Esophagus muscularis mucosa (tissue), 3 donors: ENCODE data around the gene FIGNL2.

Experiments
- CTCF ChIP-seq, 3 experiments: fragments of 200-600 bp in 2 of 3; fragments of 450-650 bp in 1 of 3; sonication (generic) in 2 of 3; IDR thresholded peaks; one replicate each; pipeline ENCODE4 v1.5.1; 2017 to 2019; ENCODE audit warnings: antibody characterized with exemption in 3 of 3, mild to moderate bottlenecking in 2 of 3, moderate library complexity in 1 of 3
- POLR2A ChIP-seq: fragments of 450-650 bp; IDR thresholded peaks from one replicate; pipeline ENCODE4 v1.6.1; 2017; ENCODE audit warnings: antibody characterized with exemption, moderate library complexity, mild to moderate bottlenecking, low read depth

DNA sequence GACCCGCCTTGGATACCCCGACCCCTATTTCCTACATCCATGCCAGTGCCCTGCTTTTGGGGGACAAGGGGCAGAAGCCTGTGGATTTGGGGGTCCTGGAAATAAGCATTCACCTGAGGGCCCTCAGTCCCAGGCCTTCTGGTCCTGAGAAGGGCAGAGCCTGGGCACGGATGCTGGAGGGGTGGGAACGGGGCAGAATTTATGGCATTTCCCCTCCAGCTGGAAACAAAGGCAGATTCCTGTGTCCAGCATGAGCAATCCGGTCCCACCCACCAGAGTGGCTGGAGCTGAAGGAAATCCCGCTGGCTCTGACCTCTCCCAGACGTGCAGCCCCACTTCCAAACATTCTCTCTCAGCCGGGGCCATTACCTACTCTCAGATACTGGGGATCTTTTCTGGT, 48.7 kb upstream of the FIGNL2 start:
- TF ChIP-seq POLR2A = no peak
- TF ChIP-seq CTCF (IDR thresholded peaks at IDR 0.05) = no peak
